DOHH2 (cell line): Measurements from ENCODE around the gene SMIM23.

Source experiments
- CTCF ChIP-seq: fragments of 200-600 bp; sonication (generic); IDR thresholded peaks from one replicate; pipeline ENCODE4 v1.5.1; 2014; ENCODE audit warnings: antibody characterized with exemption, mild to moderate bottlenecking, low read depth, low read length; ENCODE audit not compliant: poor library complexity, severe bottlenecking
- EZH2phosphoT487 ChIP-seq: fragments of 200-600 bp; sonication (generic); IDR thresholded peaks from 2 replicates; pipeline ENCODE4 v1.6.1; 2017; ENCODE audit warnings: borderline replicate concordance, mild to moderate bottlenecking, antibody characterized with exemption, low read length, moderate library complexity, mixed read lengths

- TF ChIP-seq CTCF (no peak), EZH2phosphoT487 (no peak)
Observed at GRCh38 chr5:171790408-171790807, 4.8 kb downstream of the SMIM23 start.
